ENCODE results near the gene OR8D1.
"Not testable (repeated sequence)": the region's sequence is repeated elsewhere in the genome, so short reads cannot be mapped to it uniquely, and the experiment has no call there.

The OR8D1 gene

DNA sequence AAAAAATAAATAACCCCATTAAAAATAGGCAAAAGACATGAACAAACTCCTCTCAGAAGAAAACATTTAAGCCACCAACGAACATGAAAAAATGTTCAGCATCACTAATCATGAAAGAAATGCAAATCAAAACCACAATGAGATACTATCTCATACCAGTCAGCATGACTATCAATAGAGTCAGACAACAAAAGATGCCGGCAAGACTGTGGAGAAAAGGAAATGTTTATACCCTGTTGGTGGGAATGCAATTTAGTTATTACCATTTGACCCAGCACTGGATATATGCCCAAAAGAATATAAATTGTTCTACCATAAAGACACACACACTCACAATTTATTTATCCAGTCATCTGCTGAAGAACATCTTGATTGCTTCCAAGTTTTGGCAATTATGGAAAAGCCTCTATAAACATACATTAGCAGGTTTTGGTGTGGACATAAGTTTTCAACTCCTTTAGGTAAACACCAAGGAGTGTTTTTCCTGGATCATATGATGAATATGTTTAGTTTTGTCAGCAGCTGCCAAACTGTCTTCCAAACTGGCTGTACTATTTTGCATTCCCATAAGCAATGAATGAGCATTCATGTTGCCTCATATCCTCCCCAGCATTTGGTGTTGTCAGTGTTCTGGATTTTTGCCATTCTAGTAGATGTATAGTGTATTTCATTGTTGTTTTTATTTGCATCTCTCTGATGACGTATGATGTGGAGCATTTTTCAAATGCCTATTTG lies 28.0 kb downstream of the OR8D1 start:
- no peak for DNase-seq (ENCODE audit: low spot score)

GRCh38 chr11:124278261-124278660 lies 35.5 kb downstream of the OR8D1 start:
- no peak for DNase-seq (ENCODE audit: low spot score)

- DNase-seq (ENCODE audit: low spot score), result no peak
Measured at GRCh38 chr11:124277804-124278203, 35.9 kb downstream of the OR8D1 start.

- no peak for DNase-seq (ENCODE audit: low spot score)
Measured at GRCh38 chr11:124277207-124277606, 36.5 kb downstream of the OR8D1 start.

GRCh38 chr11:124276081-124276480 lies 37.7 kb downstream of the OR8D1 start:
- DNase-seq (ENCODE audit: low spot score), result no peak

GRCh38 chr11:124274000-124274399 lies 39.7 kb downstream of the OR8D1 start:
- no peak for DNase-seq (ENCODE audit: low spot score)

DNA sequence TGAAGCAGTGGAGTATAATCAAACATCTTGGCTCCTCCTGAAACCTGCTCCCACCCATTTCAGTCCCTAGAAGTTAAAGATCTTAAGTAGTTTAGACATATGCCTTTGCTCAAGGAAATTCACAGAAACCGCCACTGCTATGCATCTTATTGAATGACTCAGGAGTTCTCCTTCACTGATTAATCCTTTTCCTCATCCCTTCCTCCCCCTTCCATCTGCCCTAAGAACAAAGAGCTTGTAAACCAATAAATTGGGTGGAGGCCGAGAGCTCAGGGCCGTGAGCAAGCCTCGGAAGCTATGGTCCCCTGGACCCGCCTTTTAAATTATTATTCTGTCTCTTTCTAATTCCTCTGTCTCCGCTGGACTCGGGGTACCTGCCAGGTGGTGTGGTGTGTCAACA lies 42.9 kb downstream of the OR8D1 start:
- not testable (repeated sequence) for DNase-seq (ENCODE audit: low spot score)

DNA sequence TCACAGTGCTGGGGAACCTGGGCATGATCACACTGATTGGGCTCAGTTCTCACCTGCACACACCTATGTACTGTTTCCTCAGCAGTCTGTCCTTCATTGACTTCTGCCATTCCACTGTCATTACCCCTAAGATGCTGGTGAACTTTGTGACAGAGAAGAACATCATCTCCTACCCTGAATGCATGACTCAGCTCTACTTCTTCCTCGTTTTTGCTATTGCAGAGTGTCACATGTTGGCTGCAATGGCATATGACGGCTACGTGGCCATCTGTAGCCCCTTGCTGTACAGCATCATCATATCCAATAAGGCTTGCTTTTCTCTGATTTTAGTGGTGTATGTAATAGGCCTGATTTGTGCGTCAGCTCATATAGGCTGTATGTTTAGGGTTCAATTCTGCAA lies 48.7 kb downstream of the OR8D1 start:
- not testable (repeated sequence) for DNase-seq (ENCODE audit: low spot score)

- no peak for DNase-seq (ENCODE audit: low spot score)
Measured at GRCh38 chr11:124256076-124256475, 57.7 kb downstream of the OR8D1 start, which contains the start of gene OR8G5. OR8G5 (plus strand) TSS chr11:124256376; CDS start chr11:124264932, 8,556 bp downstream.

Measured in pons (tissue), 1 donor.